Thyroid gland (tissue), 4 donors: ENCODE measurements around the gene GSPT1.

Experiments
- POLR2A ChIP-seq, 2 donors: fragments of 450-650 bp; IDR thresholded peaks; one replicate each; pipeline ENCODE4 v1.6.1; 2017; ENCODE audit warnings: antibody characterized with exemption in 2 of 2, mild to moderate bottlenecking in 2 of 2, moderate library complexity in 1 of 2
- TF ChIP-seq, protein P1 (sequence below), 6 experiments: fragments of 200-600 bp in 3 of 6; fragments of 450-650 bp in 3 of 6; sonication (generic) in 3 of 6; IDR thresholded peaks; one replicate each; pipeline ENCODE4 v1.5.1; 2016 to 2019; ENCODE audit warnings: antibody characterized with exemption in 6 of 6, mild to moderate bottlenecking in 2 of 6, inconsistent platforms in 1 of 6, moderate library complexity in 1 of 6

DNA sequence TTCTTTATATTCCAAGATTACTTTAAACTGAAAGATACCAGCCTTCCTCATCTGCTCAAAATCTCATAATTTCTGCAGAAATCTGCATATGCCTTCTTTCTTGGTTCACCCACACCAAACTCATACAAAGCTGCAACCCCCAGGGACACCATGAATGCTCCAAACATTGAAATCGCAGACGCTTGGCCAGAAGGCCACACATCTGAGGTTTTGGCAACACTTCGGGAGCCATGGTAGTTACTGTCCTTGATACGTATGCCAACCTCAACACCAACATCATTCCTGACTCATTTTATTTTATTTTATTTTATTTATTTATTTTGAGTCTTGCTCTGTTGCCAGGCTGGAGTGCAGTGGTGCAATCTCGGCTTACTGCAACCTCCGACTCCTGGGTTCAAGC is 11.8 kb downstream of the GSPT1 start:
- no peak for TF ChIP-seq POLR2A (IDR thresholded peaks at IDR 0.05)
- TF ChIP-seq, protein P1, sequence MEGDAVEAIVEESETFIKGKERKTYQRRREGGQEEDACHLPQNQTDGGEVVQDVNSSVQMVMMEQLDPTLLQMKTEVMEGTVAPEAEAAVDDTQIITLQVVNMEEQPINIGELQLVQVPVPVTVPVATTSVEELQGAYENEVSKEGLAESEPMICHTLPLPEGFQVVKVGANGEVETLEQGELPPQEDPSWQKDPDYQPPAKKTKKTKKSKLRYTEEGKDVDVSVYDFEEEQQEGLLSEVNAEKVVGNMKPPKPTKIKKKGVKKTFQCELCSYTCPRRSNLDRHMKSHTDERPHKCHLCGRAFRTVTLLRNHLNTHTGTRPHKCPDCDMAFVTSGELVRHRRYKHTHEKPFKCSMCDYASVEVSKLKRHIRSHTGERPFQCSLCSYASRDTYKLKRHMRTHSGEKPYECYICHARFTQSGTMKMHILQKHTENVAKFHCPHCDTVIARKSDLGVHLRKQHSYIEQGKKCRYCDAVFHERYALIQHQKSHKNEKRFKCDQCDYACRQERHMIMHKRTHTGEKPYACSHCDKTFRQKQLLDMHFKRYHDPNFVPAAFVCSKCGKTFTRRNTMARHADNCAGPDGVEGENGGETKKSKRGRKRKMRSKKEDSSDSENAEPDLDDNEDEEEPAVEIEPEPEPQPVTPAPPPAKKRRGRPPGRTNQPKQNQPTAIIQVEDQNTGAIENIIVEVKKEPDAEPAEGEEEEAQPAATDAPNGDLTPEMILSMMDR (IDR thresholded peaks at IDR 0.05): no peak
